Thyroid gland (tissue), 4 donors: Measurements from ENCODE around the gene TSPAN17. TPM values are rescaled to one million over a fixed set of nuclear protein-coding genes. Genes with fewer than 3 reads are reported as not detected.
A peak's percentile ranks its signal among the peaks of the same experiment; 100 is the strongest.

Source experiments
- DNase-seq, 2 donors: peaks; one replicate each; pipeline ENCODE4 v3.0.0-alpha.2; 2019
- H3K27ac ChIP-seq, 3 donors: fragments of 200-600 bp; sonication (generic); 1 replicate in 2 of 3; 2 replicates in 1 of 3; pipeline ENCODE4 v1.5.1; 2016 to 2019; ENCODE audit warnings: mild to moderate bottlenecking in 1 of 3, moderate library complexity in 1 of 3
- H3K27me3 ChIP-seq: fragments of 200-600 bp; sonication (generic); one replicate; pipeline ENCODE4 v1.5.1; 2019
- H3K36me3 ChIP-seq, 2 donors: fragments of 200-600 bp; sonication (generic); one replicate each; pipeline ENCODE4 v1.5.1; 2016 to 2019
- H3K4me1 ChIP-seq, 2 donors: fragments of 200-600 bp; sonication (generic); one replicate each; pipeline ENCODE4 v1.5.1; 2017 to 2019
- H3K4me3 ChIP-seq, 3 donors: fragments of 200-600 bp; sonication (generic); replicated peaks in 1 of 3; 1 replicate in 2 of 3; 2 replicates in 1 of 3; pipeline ENCODE4 v1.5.1; 2016; ENCODE audit warnings: mild to moderate bottlenecking in 1 of 3
- H3K9me3 ChIP-seq: fragments of 200-600 bp; sonication (generic); one replicate; pipeline ENCODE4 v1.5.1; 2017
- POLR2A ChIP-seq, 2 donors: fragments of 450-650 bp; IDR thresholded peaks; one replicate each; pipeline ENCODE4 v1.6.1; 2017; ENCODE audit warnings: antibody characterized with exemption in 2 of 2, mild to moderate bottlenecking in 2 of 2, moderate library complexity in 1 of 2
- WGBS, 2 donors: methylation state at CpG; one replicate each; pipeline ENCODE4 v1.1.5; 2017; 5-methylcytosine and 5-hydroxymethylcytosine counted together
- intact Hi-C: fragments of 100-400 bp; cut with DNase I; formaldehyde crosslinking; loops from one replicate; pipeline ENCODE4 v1.15.1; 2023
- total RNA-seq, 4 donors: library from RNA; depleted of rRNA; stranded (reverse); fragments of >200 nt; gene quantifications; one replicate each; pipeline ENCODE4 v1.2.3, GENCODE V29; 2016
- TF ChIP-seq, protein P1 (sequence below), 6 experiments: fragments of 200-600 bp in 3 of 6; fragments of 450-650 bp in 3 of 6; sonication (generic) in 3 of 6; IDR thresholded peaks; one replicate each; pipeline ENCODE4 v1.5.1; 2016 to 2019; ENCODE audit warnings: antibody characterized with exemption in 6 of 6, mild to moderate bottlenecking in 2 of 6, inconsistent platforms in 1 of 6, moderate library complexity in 1 of 6

Gene TSPAN17
- total RNA-seq, 4 donors from 2014 or later: 18.9 to 24.7 (median 21.0) TPM

DNA sequence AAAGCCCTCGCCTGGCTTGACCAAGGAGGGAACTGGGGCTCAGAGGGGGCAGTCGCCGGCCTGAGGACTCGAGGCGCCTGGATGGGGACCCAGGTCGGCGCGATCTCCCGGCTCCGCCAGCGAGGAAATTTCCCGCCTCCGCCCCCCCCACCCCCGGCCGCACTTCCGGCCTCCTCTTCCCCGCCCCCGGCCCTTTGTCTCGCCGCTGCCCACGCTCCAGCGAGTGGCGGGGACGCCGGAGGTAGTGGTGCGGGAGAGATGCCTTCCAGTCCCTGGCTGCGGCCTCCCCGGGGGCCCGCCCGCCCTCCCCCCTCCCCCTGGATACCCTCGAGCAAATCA is 36.9 kb upstream of the TSPAN17 start:
- H3K36me3 ChIP-seq: no peaks in the 10 kb centered on the region
- peaks cover 6% of the 10 kb centered on the region for H3K27me3 ChIP-seq
- H3K4me1 ChIP-seq: peaks cover 0 to 18% of the 10 kb centered on the region in 2 donors
- WGBS, 2 donors: 2 to 6% methylated on average over 11 to 13 of the region's 31 CpGs
- no peaks in the 10 kb centered on the region for H3K9me3 ChIP-seq
- TF ChIP-seq POLR2A (IDR thresholded peaks at IDR 0.05): no peak
- TF ChIP-seq, protein P1, sequence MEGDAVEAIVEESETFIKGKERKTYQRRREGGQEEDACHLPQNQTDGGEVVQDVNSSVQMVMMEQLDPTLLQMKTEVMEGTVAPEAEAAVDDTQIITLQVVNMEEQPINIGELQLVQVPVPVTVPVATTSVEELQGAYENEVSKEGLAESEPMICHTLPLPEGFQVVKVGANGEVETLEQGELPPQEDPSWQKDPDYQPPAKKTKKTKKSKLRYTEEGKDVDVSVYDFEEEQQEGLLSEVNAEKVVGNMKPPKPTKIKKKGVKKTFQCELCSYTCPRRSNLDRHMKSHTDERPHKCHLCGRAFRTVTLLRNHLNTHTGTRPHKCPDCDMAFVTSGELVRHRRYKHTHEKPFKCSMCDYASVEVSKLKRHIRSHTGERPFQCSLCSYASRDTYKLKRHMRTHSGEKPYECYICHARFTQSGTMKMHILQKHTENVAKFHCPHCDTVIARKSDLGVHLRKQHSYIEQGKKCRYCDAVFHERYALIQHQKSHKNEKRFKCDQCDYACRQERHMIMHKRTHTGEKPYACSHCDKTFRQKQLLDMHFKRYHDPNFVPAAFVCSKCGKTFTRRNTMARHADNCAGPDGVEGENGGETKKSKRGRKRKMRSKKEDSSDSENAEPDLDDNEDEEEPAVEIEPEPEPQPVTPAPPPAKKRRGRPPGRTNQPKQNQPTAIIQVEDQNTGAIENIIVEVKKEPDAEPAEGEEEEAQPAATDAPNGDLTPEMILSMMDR (IDR thresholded peaks at IDR 0.05): no peak
- intact Hi-C loops: no loop called here
- H3K27ac ChIP-seq: no peak overlapping the region
- DNase-seq: no peak
- H3K4me3 ChIP-seq: no peak overlapping the region

DNA sequence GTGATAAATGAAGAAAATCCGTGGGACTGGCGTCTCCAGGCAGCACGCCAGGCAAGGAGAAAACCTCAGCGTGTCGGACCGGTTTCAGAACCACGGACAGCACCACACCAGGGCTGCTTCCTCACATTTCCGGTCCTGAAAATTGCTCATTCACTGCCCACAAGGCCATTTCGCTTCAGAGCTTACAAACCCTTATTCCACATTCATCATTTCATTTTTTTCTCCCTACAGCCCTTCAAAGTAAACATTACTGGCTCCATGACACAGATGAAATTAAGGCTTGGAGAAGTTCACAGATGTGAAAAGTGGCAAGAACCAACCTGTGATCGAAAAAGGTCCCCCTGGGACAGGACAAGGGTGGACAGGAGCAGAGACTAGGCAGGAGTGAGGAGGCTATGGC is 35.8 kb upstream of the TSPAN17 start:
- Histone ChIP-seq H3K36me3 (no peaks in the 10 kb centered on the region), H3K4me1 (peaks cover 0 to 18% of the 10 kb centered on the region in 2 donors), H3K27me3 (peaks cover 6% of the 10 kb centered on the region), H3K27ac (no peak overlapping the region), H3K9me3 (no peaks in the 10 kb centered on the region), H3K4me3 (no peak overlapping the region)
- WGBS, 2 donors: 10 to 12% methylated on average over 10 of the region's 10 CpGs
- intact Hi-C loops: no loop called here
- TF ChIP-seq, protein P1 (IDR thresholded peaks at IDR 0.05): no peak
- TF ChIP-seq POLR2A (IDR thresholded peaks at IDR 0.05): no peak
- peak; percentile 75 to 86 for DNase-seq

DNA sequence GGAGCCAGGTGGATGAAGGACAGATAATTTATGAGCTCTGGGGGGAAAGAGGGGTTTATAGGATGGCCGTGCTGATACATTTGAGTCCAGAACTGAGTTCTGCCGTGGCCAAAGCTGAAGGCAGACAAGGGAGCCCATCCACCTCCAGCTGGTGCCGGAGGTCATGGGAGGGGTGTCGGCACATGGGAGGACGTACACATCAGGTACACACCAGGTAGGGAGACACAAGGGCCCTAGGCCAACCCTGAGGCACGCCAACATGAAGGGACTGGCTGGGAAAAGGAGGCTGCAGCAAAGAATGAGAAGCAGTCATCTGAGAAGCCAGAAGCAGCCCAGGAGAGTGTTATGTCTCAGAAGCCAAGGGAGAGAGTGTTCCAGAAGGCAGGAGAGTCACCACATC is 35.3 kb upstream of the TSPAN17 start:
- 83 to 84% methylated on average over 6 of the region's 6 CpGs for WGBS, 2 donors
- intact Hi-C loops: no loop called here
- H3K27me3 ChIP-seq: peaks cover 6% of the 10 kb centered on the region
- no peaks in the 10 kb centered on the region for H3K36me3 ChIP-seq
- H3K4me3 ChIP-seq: no peak overlapping the region
- H3K9me3 ChIP-seq: no peaks in the 10 kb centered on the region
- peaks cover 0 to 18% of the 10 kb centered on the region in 2 donors for H3K4me1 ChIP-seq
- TF ChIP-seq, protein P1 (IDR thresholded peaks at IDR 0.05): no peak
- no peak for TF ChIP-seq POLR2A (IDR thresholded peaks at IDR 0.05)
- no peak overlapping the region for H3K27ac ChIP-seq
- DNase-seq: no peak

DNA sequence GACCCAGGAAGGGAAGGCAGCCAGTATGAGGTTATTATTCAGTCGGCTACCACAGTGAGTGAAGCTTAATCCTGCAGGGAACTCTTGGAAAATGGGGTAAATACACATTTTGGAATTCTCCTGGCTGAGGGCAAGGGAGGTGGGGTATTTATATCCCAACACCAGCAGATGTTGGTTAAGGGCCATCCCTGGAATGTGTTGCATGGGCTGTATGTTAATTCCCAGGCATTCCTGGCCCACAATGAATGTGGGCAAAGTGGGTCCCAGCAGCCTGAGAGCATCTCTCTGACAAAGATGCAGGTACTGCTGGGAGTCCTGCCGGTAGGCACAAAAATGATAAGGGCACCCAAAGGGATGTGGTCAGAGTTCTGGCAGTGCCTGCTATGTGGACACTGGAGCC is 34.4 kb upstream of the TSPAN17 start:
- Histone ChIP-seq H3K4me3 (no peak overlapping the region), H3K9me3 (no peaks in the 10 kb centered on the region), H3K36me3 (no peaks in the 10 kb centered on the region), H3K27ac (no peak overlapping the region), H3K4me1 (peaks cover 0 to 18% of the 10 kb centered on the region in 2 donors), H3K27me3 (peaks cover 6% of the 10 kb centered on the region)
- TF ChIP-seq, protein P1 (IDR thresholded peaks at IDR 0.05): no peak
- TF ChIP-seq POLR2A (IDR thresholded peaks at IDR 0.05): no peak
- intact Hi-C loops: no loop called here
- 65 to 73% methylated on average over 2 of the region's 2 CpGs for WGBS, 2 donors
- no peak for DNase-seq

DNA sequence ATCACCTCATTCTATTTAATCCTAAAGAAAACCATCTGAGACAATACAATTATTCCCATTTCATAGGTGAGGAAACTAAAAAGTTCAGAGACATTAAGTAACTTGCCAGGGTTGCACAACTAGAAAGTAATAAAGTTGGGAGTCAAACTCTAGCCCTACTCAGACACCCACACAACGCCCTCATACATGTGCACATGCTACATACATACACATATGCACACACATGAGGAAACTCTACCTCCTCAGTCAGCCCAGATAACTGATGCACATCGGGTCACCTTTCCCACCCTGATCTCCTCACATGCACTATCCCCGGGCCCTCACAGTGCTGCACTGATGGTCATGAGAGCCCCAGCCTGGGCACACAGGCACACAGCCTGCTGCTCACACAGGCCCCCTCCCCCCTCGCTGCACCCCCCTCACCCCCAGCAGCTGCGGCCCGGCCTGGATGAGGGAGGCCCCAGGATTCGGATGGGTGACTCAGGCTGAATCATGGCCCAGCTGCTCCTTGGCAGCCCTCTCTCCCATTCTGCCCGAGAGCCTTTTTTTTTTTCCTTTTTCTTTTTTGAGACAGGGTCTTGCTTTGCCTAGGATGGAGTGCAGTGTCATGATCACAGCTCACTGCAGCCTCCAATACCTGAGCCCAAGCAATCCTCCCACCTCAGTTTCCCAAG is 32.3 kb upstream of the TSPAN17 start:
- peaks cover 6% of the 10 kb centered on the region for H3K27me3 ChIP-seq
- no peaks in the 10 kb centered on the region for H3K36me3 ChIP-seq
- no peak for TF ChIP-seq POLR2A (IDR thresholded peaks at IDR 0.05)
- no peak overlapping the region for H3K27ac ChIP-seq
- no peak for DNase-seq
- intact Hi-C loops: no loop called here
- 44 to 48% methylated on average over 8 of the region's 8 CpGs for whole genome bisulfite sequencing, 2 donors
- H3K9me3 ChIP-seq: no peaks in the 10 kb centered on the region
- H3K4me1 ChIP-seq: peaks cover 0 to 20% of the 10 kb centered on the region in 2 donors
- H3K4me3 ChIP-seq: no peak overlapping the region
